Stimulated activated CD4-positive, alpha-beta T cell treated with anti-CD3 and anti-CD28 coated beads, Interleukin-12 subunit alpha, Interleukin-12 subunit beta, amount 100 ng/mL, for 4 hours (primary cell): ENCODE results near the gene CACNA2D1.

Experiments used
- DNase-seq: peaks from one replicate; pipeline ENCODE4 v3.0.0-alpha.2; 2020

CACNA2D1 gene

GRCh38 chr7:82081644-82082224, 361.8 kb downstream of the CACNA2D1 start:
- no peak for DNase-seq

GRCh38 chr7:82080254-82080927, 363.2 kb downstream of the CACNA2D1 start:
- no peak for DNase-seq

GRCh38 chr7:82079527-82079926, 364.1 kb downstream of the CACNA2D1 start:
- no peak for DNase-seq

- no peak for DNase-seq
Measured at GRCh38 chr7:82078807-82079206, 364.8 kb downstream of the CACNA2D1 start.

- DNase-seq = no peak
Measured at GRCh38 chr7:82071468-82071867, 372.1 kb downstream of the CACNA2D1 start.

GRCh38 chr7:82067628-82068264, 375.8 kb downstream of the CACNA2D1 start:
- no peak for DNase-seq

GRCh38 chr7:82057476-82057875, 386.1 kb downstream of the CACNA2D1 start:
- DNase-seq = no peak

GRCh38 chr7:82056282-82056681, 387.3 kb downstream of the CACNA2D1 start:
- DNase-seq = no peak

- no peak for DNase-seq
Measured at GRCh38 chr7:82054544-82054943, 389.0 kb downstream of the CACNA2D1 start.

- DNase-seq = no peak
Measured at GRCh38 chr7:82053453-82054032, 390.0 kb downstream of the CACNA2D1 start.

GRCh38 chr7:82051601-82052000, 392.0 kb downstream of the CACNA2D1 start:
- no peak for DNase-seq

GRCh38 chr7:82050792-82051191, 392.8 kb downstream of the CACNA2D1 start:
- no peak for DNase-seq

GRCh38 chr7:82049891-82050533, 393.6 kb downstream of the CACNA2D1 start:
- DNase-seq = no peak

- DNase-seq = no peak
Measured at GRCh38 chr7:82049442-82049841, 394.1 kb downstream of the CACNA2D1 start.

- no peak for DNase-seq
Measured at GRCh38 chr7:82044497-82045080, 399.0 kb downstream of the CACNA2D1 start.

- DNase-seq = no peak
Measured at GRCh38 chr7:82039621-82040020, 404.0 kb downstream of the CACNA2D1 start.

- no peak for DNase-seq
Measured at GRCh38 chr7:82036146-82036886, 407.3 kb downstream of the CACNA2D1 start.

GRCh38 chr7:82035456-82035855, 408.1 kb downstream of the CACNA2D1 start:
- DNase-seq = no peak

- DNase-seq = no peak
Measured at GRCh38 chr7:82032901-82033300, 410.7 kb downstream of the CACNA2D1 start.

GRCh38 chr7:82029236-82029913, 414.2 kb downstream of the CACNA2D1 start:
- DNase-seq = no peak

- DNase-seq = no peak
Measured at GRCh38 chr7:82028097-82028496, 415.5 kb downstream of the CACNA2D1 start.

- no peak for DNase-seq
Measured at GRCh38 chr7:82021713-82022112, 421.9 kb downstream of the CACNA2D1 start.
